GM18505 (cell line): ENCODE measurements around the gene PARVB.

Experiments
- ATAC-seq: cut with Tn5 transposase; IDR thresholded peaks from one replicate; pipeline ENCODE4 v1.9.1; 2021; ENCODE audit not compliant: unreplicated experiment
- POLR2A ChIP-seq: IDR thresholded peaks from 4 replicates; pipeline ENCODE4 v1.6.1; 2011; ENCODE audit warnings: borderline replicate concordance; ENCODE audit not compliant: insufficient read depth, insufficient read length; ENCODE audit errors: extremely low read depth

Gene PARVB

GRCh38 chr22:44211256-44211945, 187.3 kb downstream of the PARVB start:
- no peak for ATAC-seq
- no peak for TF ChIP-seq POLR2A

GRCh38 chr22:44211946-44212930, 188.1 kb downstream of the PARVB start:
- no peak for TF ChIP-seq POLR2A
- no peak for ATAC-seq

GRCh38 chr22:44212936-44213335, 188.8 kb downstream of the PARVB start:
- TF ChIP-seq POLR2A = no peak
- ATAC-seq = no peak

GRCh38 chr22:44213489-44214043, 189.5 kb downstream of the PARVB start:
- no peak for ATAC-seq
- no peak for TF ChIP-seq POLR2A

GRCh38 chr22:44214187-44214586, 190.1 kb downstream of the PARVB start:
- TF ChIP-seq POLR2A = no peak
- no peak for ATAC-seq

- no peak for ATAC-seq
- no peak for TF ChIP-seq POLR2A
These were observed 190.7 kb downstream of the PARVB start for GRCh38 chr22:44214764-44215163.

- no peak for TF ChIP-seq POLR2A
These were observed 191.2 kb downstream of the PARVB start for GRCh38 chr22:44215287-44215686.

GRCh38 chr22:44217346-44217745, 193.2 kb downstream of the PARVB start:
- TF ChIP-seq POLR2A = no peak
- ATAC-seq = no peak

More at GRCh38 chr22:44215287-44215686, 191.2 kb downstream of the PARVB start:
- no peak for ATAC-seq

GRCh38 chr22:44218071-44218470, 194.0 kb downstream of the PARVB start:
- no peak for TF ChIP-seq POLR2A
- ATAC-seq = no peak

- ATAC-seq = no peak
- no peak for TF ChIP-seq POLR2A
These were observed 195.2 kb downstream of the PARVB start for GRCh38 chr22:44219101-44219870.

- TF ChIP-seq POLR2A = no peak
These were observed 196.9 kb downstream of the PARVB start for GRCh38 chr22:44220727-44221680.

More at GRCh38 chr22:44220727-44221680, 196.9 kb downstream of the PARVB start:
- no peak for ATAC-seq
